NCI-H2029 (cell line): ENCODE measurements around the gene MYH10.

Experiments
- DNase-seq: peaks from one replicate; lab custom pipeline; 2025; lab: John Stamatoyannopoulos, UW

MYH10 gene

GRCh38 chr17:8609910-8610309 is 20.6 kb downstream of the MYH10 start:
- no peak for DNase-seq

GRCh38 chr17:8608001-8608400 is 22.5 kb downstream of the MYH10 start:
- DNase-seq: no peak

- no peak for DNase-seq
Observed at GRCh38 chr17:8606401-8606800, 24.1 kb downstream of the MYH10 start.

- no peak for DNase-seq
Observed at GRCh38 chr17:8602679-8603078, 27.8 kb downstream of the MYH10 start.

GRCh38 chr17:8599351-8600011 is 31.0 kb downstream of the MYH10 start:
- no peak for DNase-seq

GRCh38 chr17:8598913-8599312 is 31.6 kb downstream of the MYH10 start:
- no peak for DNase-seq

GRCh38 chr17:8593830-8594229 is 36.7 kb downstream of the MYH10 start:
- no peak for DNase-seq

- DNase-seq: no peak
Observed at GRCh38 chr17:8593276-8593675, 37.2 kb downstream of the MYH10 start.

- no peak for DNase-seq
Observed at GRCh38 chr17:8588877-8589554, 41.5 kb downstream of the MYH10 start.

- DNase-seq: no peak
Observed at GRCh38 chr17:8586766-8587165, 43.8 kb downstream of the MYH10 start.

- DNase-seq: no peak
Observed at GRCh38 chr17:8585911-8586310, 44.6 kb downstream of the MYH10 start.

- no peak for DNase-seq
Observed at GRCh38 chr17:8583954-8584353, 46.6 kb downstream of the MYH10 start.

- no peak for DNase-seq
Observed at GRCh38 chr17:8580952-8581658, 49.4 kb downstream of the MYH10 start.

- DNase-seq: no peak
Observed at GRCh38 chr17:8577868-8578267, 52.7 kb downstream of the MYH10 start.

- no peak for DNase-seq
Observed at GRCh38 chr17:8576559-8577294, 53.8 kb downstream of the MYH10 start.

- no peak for DNase-seq
Observed at GRCh38 chr17:8574687-8575086, 55.8 kb downstream of the MYH10 start.

- DNase-seq: no peak
Observed at GRCh38 chr17:8572764-8573163, 57.8 kb downstream of the MYH10 start.

- DNase-seq: no peak
Observed at GRCh38 chr17:8563981-8564602, 66.4 kb downstream of the MYH10 start.

GRCh38 chr17:8563024-8563776 is 67.3 kb downstream of the MYH10 start:
- DNase-seq: no peak

GRCh38 chr17:8558144-8558543 is 72.4 kb downstream of the MYH10 start:
- no peak for DNase-seq

GRCh38 chr17:8557176-8557806 is 73.2 kb downstream of the MYH10 start:
- no peak for DNase-seq
